ENCODE results near the gene GABRA4. TPM values are rescaled to one million over a fixed set of nuclear protein-coding genes. Genes with fewer than 3 reads are reported as not detected.

Gene GABRA4
- total RNA-seq, 1 experiment from 2014 or later: not detected

GRCh38 chr4:46974891-46975543, 18.4 kb downstream of the GABRA4 start:
- Mint-ChIP-seq H3K4me3 (ENCODE audit: unreplicated experiment) (no peak overlapping the region), H3K4me1 (ENCODE audit: insufficient read depth, unreplicated experiment) (no peaks in the 10 kb centered on the region), H3K36me3 (ENCODE audit: insufficient read depth, unreplicated experiment) (no peaks in the 10 kb centered on the region), H3K27ac (ENCODE audit: low read depth, unreplicated experiment) (no peak overlapping the region), H3K9me3 (ENCODE audit: unreplicated experiment) (no peaks in the 10 kb centered on the region), H3K27me3 (ENCODE audit: insufficient read depth, unreplicated experiment) (peaks cover 93% of the 10 kb centered on the region)
- no peak for TF ChIP-seq CTCF (IDR thresholded peaks at IDR 0.05; ENCODE audit: unreplicated experiment)
- BruUV-seq (replicated peaks): no TSS peak
- CTCF ChIA-PET: interaction anchor here (1.1 kb wide), 1 partner anchor 673 kb away, joined by 3 read pairs; no protein-coding TSS in a partner anchor
- DNase-seq (ENCODE audit: unreplicated experiment): no peak
- POLR2A ChIA-PET: no interaction called here
- intact Hi-C loops (cut with micrococcal nuclease): no loop called here

- no peaks in the 10 kb centered on the region for H3K9me3 Mint-ChIP-seq (ENCODE audit: unreplicated experiment)
- H3K4me3 Mint-ChIP-seq (ENCODE audit: unreplicated experiment): no peak overlapping the region
- no peak overlapping the region for H3K27ac Mint-ChIP-seq (ENCODE audit: low read depth, unreplicated experiment)
- POLR2A ChIA-PET: interaction anchor here (2.1 kb wide), 1 partner anchor 8 kb away, joined by 5 read pairs; no protein-coding TSS in a partner anchor
- intact Hi-C loops (cut with micrococcal nuclease): no loop called here
- no peak for DNase-seq (ENCODE audit: unreplicated experiment)
- TF ChIP-seq CTCF (IDR thresholded peaks at IDR 0.05; ENCODE audit: unreplicated experiment): no peak
- BruUV-seq (replicated peaks): no TSS peak
- H3K4me1 Mint-ChIP-seq (ENCODE audit: insufficient read depth, unreplicated experiment): no peaks in the 10 kb centered on the region
- H3K27me3 Mint-ChIP-seq (ENCODE audit: insufficient read depth, unreplicated experiment): peaks cover 94% of the 10 kb centered on the region
- CTCF ChIA-PET: interaction anchor here (1.1 kb wide), 1 partner anchor 26 kb away, joined by 5 read pairs; no protein-coding TSS in a partner anchor
- H3K36me3 Mint-ChIP-seq (ENCODE audit: insufficient read depth, unreplicated experiment): no peaks in the 10 kb centered on the region
Measured at GRCh38 chr4:46968847-46969246, 24.5 kb downstream of the GABRA4 start.

GRCh38 chr4:46967631-46968030, 25.8 kb downstream of the GABRA4 start:
- Mint-ChIP-seq H3K9me3 (ENCODE audit: unreplicated experiment) (no peaks in the 10 kb centered on the region), H3K4me3 (ENCODE audit: unreplicated experiment) (no peak overlapping the region), H3K27me3 (ENCODE audit: insufficient read depth, unreplicated experiment) (peaks cover 95% of the 10 kb centered on the region), H3K4me1 (ENCODE audit: insufficient read depth, unreplicated experiment) (no peaks in the 10 kb centered on the region), H3K36me3 (ENCODE audit: insufficient read depth, unreplicated experiment) (no peaks in the 10 kb centered on the region), H3K27ac (ENCODE audit: low read depth, unreplicated experiment) (no peak overlapping the region)
- no TSS peak for BruUV-seq (replicated peaks)
- no peak for DNase-seq (ENCODE audit: unreplicated experiment)
- ChIA-PET CTCF (no interaction called here), POLR2A (no interaction called here)
- intact Hi-C loops (cut with micrococcal nuclease): no loop called here
- TF ChIP-seq CTCF (IDR thresholded peaks at IDR 0.05; ENCODE audit: unreplicated experiment): no peak

GRCh38 chr4:46958742-46959488, 34.5 kb downstream of the GABRA4 start:
- ChIA-PET CTCF (interaction anchor here (0.8 to 1.5 kb wide), 2 partner anchors 12 to 164 kb away, joined by 3 to 4 read pairs; no protein-coding TSS in a partner anchor), POLR2A (no interaction called here)
- Mint-ChIP-seq H3K27ac (ENCODE audit: low read depth, unreplicated experiment) (no peak overlapping the region), H3K27me3 (ENCODE audit: insufficient read depth, unreplicated experiment) (peaks cover 93% of the 10 kb centered on the region), H3K4me1 (ENCODE audit: insufficient read depth, unreplicated experiment) (no peaks in the 10 kb centered on the region), H3K9me3 (ENCODE audit: unreplicated experiment) (no peaks in the 10 kb centered on the region), H3K36me3 (ENCODE audit: insufficient read depth, unreplicated experiment) (no peaks in the 10 kb centered on the region), H3K4me3 (ENCODE audit: unreplicated experiment) (no peak overlapping the region)
- no peak for TF ChIP-seq CTCF (IDR thresholded peaks at IDR 0.05; ENCODE audit: unreplicated experiment)
- no peak for DNase-seq (ENCODE audit: unreplicated experiment)
- no TSS peak for BruUV-seq (replicated peaks)
- intact Hi-C loops (cut with micrococcal nuclease): no loop called here

Measured in MCF 10A (cell line).